ENCODE data around the gene HMGB2.

DNA sequence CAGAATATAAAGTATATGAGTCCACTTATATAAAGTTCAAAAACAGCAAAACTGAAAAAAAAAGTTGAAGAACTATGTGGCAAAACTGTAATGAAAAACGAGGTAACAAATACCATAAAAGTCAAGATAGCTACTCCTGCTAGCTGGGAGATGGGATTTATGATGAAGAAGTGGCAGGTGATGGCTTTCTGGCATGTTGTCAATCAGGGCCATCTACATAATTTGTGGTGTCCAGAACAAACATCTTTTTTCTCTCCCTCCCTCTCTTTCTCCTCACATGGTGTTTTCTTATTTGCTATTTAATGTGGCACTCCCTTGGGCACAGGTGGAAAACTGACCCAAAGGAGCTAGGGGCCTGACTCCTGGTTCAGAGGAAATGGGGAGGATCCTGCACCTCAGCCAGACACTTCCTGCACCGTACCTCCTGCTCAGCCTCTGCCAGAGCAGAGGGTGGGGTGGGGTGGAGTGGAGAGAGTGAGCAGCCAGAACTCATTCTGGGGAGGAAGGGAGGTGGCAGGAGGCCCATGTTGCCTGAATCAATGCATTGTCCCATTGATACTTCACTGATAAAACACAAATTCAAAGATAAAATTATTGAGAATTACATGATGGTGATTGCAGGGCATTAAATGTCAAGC, 31.3 kb upstream of the HMGB2 start:
- TF ChIP-seq, protein P1, sequence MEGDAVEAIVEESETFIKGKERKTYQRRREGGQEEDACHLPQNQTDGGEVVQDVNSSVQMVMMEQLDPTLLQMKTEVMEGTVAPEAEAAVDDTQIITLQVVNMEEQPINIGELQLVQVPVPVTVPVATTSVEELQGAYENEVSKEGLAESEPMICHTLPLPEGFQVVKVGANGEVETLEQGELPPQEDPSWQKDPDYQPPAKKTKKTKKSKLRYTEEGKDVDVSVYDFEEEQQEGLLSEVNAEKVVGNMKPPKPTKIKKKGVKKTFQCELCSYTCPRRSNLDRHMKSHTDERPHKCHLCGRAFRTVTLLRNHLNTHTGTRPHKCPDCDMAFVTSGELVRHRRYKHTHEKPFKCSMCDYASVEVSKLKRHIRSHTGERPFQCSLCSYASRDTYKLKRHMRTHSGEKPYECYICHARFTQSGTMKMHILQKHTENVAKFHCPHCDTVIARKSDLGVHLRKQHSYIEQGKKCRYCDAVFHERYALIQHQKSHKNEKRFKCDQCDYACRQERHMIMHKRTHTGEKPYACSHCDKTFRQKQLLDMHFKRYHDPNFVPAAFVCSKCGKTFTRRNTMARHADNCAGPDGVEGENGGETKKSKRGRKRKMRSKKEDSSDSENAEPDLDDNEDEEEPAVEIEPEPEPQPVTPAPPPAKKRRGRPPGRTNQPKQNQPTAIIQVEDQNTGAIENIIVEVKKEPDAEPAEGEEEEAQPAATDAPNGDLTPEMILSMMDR (conservative IDR thresholded peaks at IDR 0.05; ENCODE audit: low read depth, low read length): no peak
- no peak for TF ChIP-seq EZH2 (IDR thresholded peaks at IDR 0.05; ENCODE audit: low read length, unreplicated experiment)

Data from PC-3 (cell line).